Sigmoid colon (tissue), 3 donors: ENCODE measurements around the gene COL6A5.

Experiments
- POLR2A ChIP-seq, 2 donors: fragments of 450-650 bp; IDR thresholded peaks; one replicate each; pipeline ENCODE4 v1.6.1; 2016; ENCODE audit warnings: antibody characterized with exemption in 2 of 2, mild to moderate bottlenecking in 2 of 2, moderate library complexity in 2 of 2
- TF ChIP-seq, protein P1 (sequence below), 4 experiments: fragments of 450-650 bp in 3 of 4; fragments of 200-600 bp in 1 of 4; IDR thresholded peaks; one replicate each; pipeline ENCODE4 v1.5.1; 2016 to 2019; ENCODE audit warnings: antibody characterized with exemption in 4 of 4, mild to moderate bottlenecking in 3 of 4, moderate library complexity in 2 of 4

DNA sequence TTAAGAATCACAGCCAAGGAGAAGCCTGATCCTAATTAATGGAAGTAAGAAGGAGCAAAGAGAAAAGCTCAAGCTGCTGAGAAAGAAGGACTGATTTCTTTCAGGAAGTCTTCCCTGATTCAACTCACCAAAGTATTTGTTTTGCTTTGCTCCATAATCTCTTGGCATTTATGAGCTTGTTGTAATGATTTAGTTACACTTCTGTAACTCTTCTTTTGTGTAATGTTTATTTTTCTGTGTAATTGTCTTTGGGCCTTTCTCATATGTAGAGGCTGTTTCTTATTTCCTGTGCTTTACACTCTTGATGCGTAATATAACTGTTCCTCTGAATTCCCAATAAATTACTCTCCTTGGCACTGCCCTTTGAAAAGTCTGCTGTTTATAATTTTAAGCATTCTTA, 80.0 kb downstream of the COL6A5 start:
- TF ChIP-seq POLR2A (IDR thresholded peaks at IDR 0.05) = no peak
- TF ChIP-seq, protein P1, sequence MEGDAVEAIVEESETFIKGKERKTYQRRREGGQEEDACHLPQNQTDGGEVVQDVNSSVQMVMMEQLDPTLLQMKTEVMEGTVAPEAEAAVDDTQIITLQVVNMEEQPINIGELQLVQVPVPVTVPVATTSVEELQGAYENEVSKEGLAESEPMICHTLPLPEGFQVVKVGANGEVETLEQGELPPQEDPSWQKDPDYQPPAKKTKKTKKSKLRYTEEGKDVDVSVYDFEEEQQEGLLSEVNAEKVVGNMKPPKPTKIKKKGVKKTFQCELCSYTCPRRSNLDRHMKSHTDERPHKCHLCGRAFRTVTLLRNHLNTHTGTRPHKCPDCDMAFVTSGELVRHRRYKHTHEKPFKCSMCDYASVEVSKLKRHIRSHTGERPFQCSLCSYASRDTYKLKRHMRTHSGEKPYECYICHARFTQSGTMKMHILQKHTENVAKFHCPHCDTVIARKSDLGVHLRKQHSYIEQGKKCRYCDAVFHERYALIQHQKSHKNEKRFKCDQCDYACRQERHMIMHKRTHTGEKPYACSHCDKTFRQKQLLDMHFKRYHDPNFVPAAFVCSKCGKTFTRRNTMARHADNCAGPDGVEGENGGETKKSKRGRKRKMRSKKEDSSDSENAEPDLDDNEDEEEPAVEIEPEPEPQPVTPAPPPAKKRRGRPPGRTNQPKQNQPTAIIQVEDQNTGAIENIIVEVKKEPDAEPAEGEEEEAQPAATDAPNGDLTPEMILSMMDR (IDR thresholded peaks at IDR 0.05) = no peak
